Measurements from ENCODE around the gene TM9SF2. TPM values are rescaled to one million over a fixed set of nuclear protein-coding genes. Genes with fewer than 3 reads are reported as not detected.

TM9SF2 gene
- polyA plus RNA-seq, 3 donors from 2014 or later: 57.5 to 109 (median 83.0) TPM

- peak within 1 kb of the TSS; percentile 87 to 90 (median 88) for H3K4me3 Mint-ChIP-seq
- peak within 1 kb of the TSS; percentile 81 to 90 (median 86) for H3K27ac Mint-ChIP-seq
- peaks cover under 1 to 5% (median 5%) of the 10 kb centered on the region in 3 donors for H3K27me3 Mint-ChIP-seq (ENCODE audit: low read depth in 3 of 3)
- no peaks in the 10 kb centered on the region for H3K9me3 Mint-ChIP-seq
- H3K4me1 Mint-ChIP-seq: peaks cover 33 to 45% of the 10 kb centered on the region in 2 donors
- H3K36me3 Mint-ChIP-seq: peaks cover 0 to 4% (median 0%) of the 10 kb centered on the region in 3 donors
- peak; percentile 86 to 90 (median 89) for DNase-seq
Observed at GRCh38 chr13:99606324-99607066, 105.2 kb downstream of the TM9SF2 start, which contains the start of gene CLYBL. TSS of gene CLYBL (plus strand) at chr13:99606690.

GRCh38 chr13:99608345-99608744, 107.1 kb downstream of the TM9SF2 start:
- Mint-ChIP-seq H3K4me3 (peak overlapping the region; percentile 11 to 56 (median 44)), H3K27me3 (ENCODE audit: low read depth in 3 of 3) (peaks cover 2 to 5% (median 4%) of the 10 kb centered on the region in 3 donors), H3K9me3 (no peaks in the 10 kb centered on the region), H3K36me3 (peaks cover 0 to 4% (median 0%) of the 10 kb centered on the region in 3 donors), H3K27ac (peak overlapping the region in 2 of 6 donors; percentile 4 to 31), H3K4me1 (peaks cover 18 to 30% of the 10 kb centered on the region in 2 donors)
- DNase-seq: no peak

- Mint-ChIP-seq H3K4me3 (no peak overlapping the region), H3K9me3 (no peaks in the 10 kb centered on the region), H3K27ac (no peak overlapping the region), H3K27me3 (ENCODE audit: low read depth in 3 of 3) (peaks cover 2 to 5% (median 4%) of the 10 kb centered on the region in 3 donors), H3K4me1 (peaks cover 14 to 25% of the 10 kb centered on the region in 2 donors), H3K36me3 (peaks cover 0 to 4% (median 0%) of the 10 kb centered on the region in 3 donors)
- no peak for DNase-seq
Observed at GRCh38 chr13:99610702-99611289, 109.5 kb downstream of the TM9SF2 start.

Other genes starting within 250 kb of the TM9SF2 start
- 10 to 100 TPM; 10.1 to 30.0 (median 21.1) TPM for gene GPR18, start 243.1 kb upstream of the TM9SF2 start, polyA plus RNA-seq
- 100 to 1,000 TPM in 1 of 3 donors, 10 to 100 TPM in 2; 63.2 to 154 (median 87.1) TPM for gene GPR183, start 194.1 kb upstream of the TM9SF2 start, polyA plus RNA-seq
- 10 to 100 TPM in 1 of 3 donors, 1 to 10 TPM in 2; 4.5 to 13.7 (median 7.6) TPM for gene CLYBL, start 105.2 kb downstream of the TM9SF2 start, polyA plus RNA-seq

Data from immature natural killer cell (primary cell).